SU-DHL-6 (cell line): ENCODE results near the gene CC2D1B.

Source experiments
- CTCF ChIP-seq: fragments of 200-600 bp; sonication (generic); IDR thresholded peaks from one replicate; pipeline ENCODE4 v1.5.1; 2017; ENCODE audit warnings: antibody characterized with exemption, mild to moderate bottlenecking, low read length, moderate library complexity; ENCODE audit not compliant: insufficient read depth, poor library complexity, severe bottlenecking
- EZH2phosphoT487 ChIP-seq: fragments of 200-600 bp; sonication (generic), shearing (Covaris generic); conservative IDR thresholded peaks from 2 replicates; pipeline ENCODE4 v1.6.1; 2018; ENCODE audit warnings: mild to moderate bottlenecking, antibody characterized with exemption, low read length, moderate library complexity, mixed read lengths

- TF ChIP-seq CTCF (no peak), EZH2phosphoT487 (no peak)
Measured at GRCh38 chr1:52357397-52357796, 8.6 kb downstream of the CC2D1B start.
